ENCODE data around the gene BNIP5.

The BNIP5 gene

GRCh38 chr6:36266913-36267644 lies 69.6 kb downstream of the BNIP5 start:
- Histone ChIP-seq H3K27me3 (ENCODE audit: low read depth, low read length) (peaks cover 27% of the 10 kb centered on the region), H3K9me3 (ENCODE audit: insufficient read depth, low read length) (no peaks in the 10 kb centered on the region), H3K36me3 (replicated peaks; ENCODE audit: low read depth, low read length) (no peaks in the 10 kb centered on the region), H2AFZ (ENCODE audit: low read depth, low read length) (no peak overlapping the region), H4K20me1 (ENCODE audit: insufficient read depth, low read length) (no peaks in the 10 kb centered on the region), H3K4me2 (ENCODE audit: low read length) (no peak overlapping the region), H3K4me1 (ENCODE audit: low read length) (peaks cover 5% of the 10 kb centered on the region; the same call in 1 of the 2 replicates), H3K9ac (ENCODE audit: low read length) (no peak overlapping the region), H3K4me3 (ENCODE audit: low read length) (no peak overlapping the region), H3K79me2 (ENCODE audit: low read length) (no peaks in the 10 kb centered on the region), H3K27ac (ENCODE audit: low read length) (no peak overlapping the region)
- TF ChIP-seq CTCF (IDR thresholded peaks at IDR 0.05; ENCODE audit: low read depth, low read length) (no peak), EZH2phosphoT487 (IDR thresholded peaks at IDR 0.05; ENCODE audit: low read depth) (no peak)
